HS-27A (cell line): ENCODE measurements around the gene AHRR.

Experiments used
- DNase-seq: peaks from one replicate; pipeline ENCODE4 v3.0.0-alpha.2; 2012; ENCODE audit warnings: low read depth, missing footprints

The AHRR gene

GRCh38 chr5:321726-322251, 275 bp downstream of the AHRR start:
- DNase-seq, result no peak

GRCh38 chr5:322281-322941, 897 bp downstream of the AHRR start:
- no peak for DNase-seq

GRCh38 chr5:322942-323879, 1.7 kb downstream of the AHRR start:
- DNase-seq, result no peak

GRCh38 chr5:324736-325612, 3.5 kb downstream of the AHRR start:
- DNase-seq, result no peak

GRCh38 chr5:326109-326508, 4.6 kb downstream of the AHRR start:
- DNase-seq, result no peak

GRCh38 chr5:329121-329735, 7.7 kb downstream of the AHRR start:
- DNase-seq, result no peak

GRCh38 chr5:329768-330167, 8.3 kb downstream of the AHRR start:
- no peak for DNase-seq

GRCh38 chr5:332843-333242, 11.3 kb downstream of the AHRR start:
- DNase-seq, result no peak

- DNase-seq, result no peak
Measured at GRCh38 chr5:333945-334344, 12.4 kb downstream of the AHRR start.

- no peak for DNase-seq
Measured at GRCh38 chr5:334903-335739, 13.6 kb downstream of the AHRR start.

GRCh38 chr5:335740-336038, 14.2 kb downstream of the AHRR start:
- no peak for DNase-seq

GRCh38 chr5:337563-338130, 16.1 kb downstream of the AHRR start:
- no peak for DNase-seq

- DNase-seq, result no peak
Measured at GRCh38 chr5:342501-343460, 21.3 kb downstream of the AHRR start.

- DNase-seq, result no peak
Measured at GRCh38 chr5:343461-344401, 22.2 kb downstream of the AHRR start.

- DNase-seq, result no peak
Measured at GRCh38 chr5:344668-345067, 23.2 kb downstream of the AHRR start.

- no peak for DNase-seq
Measured at GRCh38 chr5:345404-346195, 24.1 kb downstream of the AHRR start.

- DNase-seq, result no peak
Measured at GRCh38 chr5:346229-346935, 24.9 kb downstream of the AHRR start.
